ENCODE data around the gene HINT3.
A peak's percentile ranks its signal among the peaks of the same experiment; 100 is the strongest.
"Not testable (repeated sequence)": the region's sequence is repeated elsewhere in the genome, so short reads cannot be mapped to it uniquely, and the experiment has no call there.

Gene HINT3

GRCh38 chr6:125940247-125941041 lies 16.1 kb upstream of the HINT3 start:
- DNase-seq: no peak

DNA sequence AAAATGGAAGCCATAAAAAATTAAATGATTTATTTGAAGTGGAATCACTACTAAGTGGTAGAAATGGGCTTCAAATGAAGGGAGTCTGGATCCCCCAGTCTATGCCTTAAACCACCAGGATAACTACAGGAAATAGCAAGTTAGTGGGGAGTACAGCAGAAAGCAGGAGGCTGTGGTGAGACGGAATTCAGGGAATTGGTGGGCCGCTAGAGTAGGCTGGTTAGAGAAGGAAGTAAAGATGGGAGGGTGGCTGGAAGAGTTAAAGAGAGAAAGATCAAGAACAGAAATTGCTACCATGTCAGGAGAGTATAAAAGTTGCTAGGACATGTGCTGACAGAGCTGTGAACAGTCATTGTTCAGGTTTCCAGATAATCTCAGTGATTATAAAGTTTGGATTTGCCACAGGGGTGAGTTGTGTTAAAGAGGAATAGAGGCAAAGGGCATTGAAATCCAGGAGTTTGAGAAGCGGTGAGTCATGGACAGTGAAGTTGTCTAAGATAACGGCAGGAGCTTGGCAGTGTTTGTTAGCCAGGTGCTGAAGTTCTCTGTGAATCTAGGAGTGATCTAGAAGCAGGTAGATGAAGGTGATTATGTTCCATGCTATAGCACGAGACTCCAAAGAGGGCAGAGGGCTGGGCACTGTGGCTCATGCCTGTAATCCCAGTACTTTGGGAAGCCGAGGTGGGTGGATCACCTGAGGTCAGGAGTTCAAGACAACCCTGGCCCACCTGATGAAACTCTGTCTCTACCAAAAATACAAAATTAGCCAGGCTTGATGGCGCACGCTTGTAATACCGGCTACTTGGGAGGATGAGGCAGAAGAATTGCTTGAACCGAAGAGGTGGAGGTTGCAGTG lies 13.7 kb upstream of the HINT3 start:
- no peak for DNase-seq

GRCh38 chr6:125943528-125944433 lies 12.8 kb upstream of the HINT3 start:
- no peak for DNase-seq

GRCh38 chr6:125944434-125944816 lies 12.1 kb upstream of the HINT3 start:
- peak in 1 of 3 experiments; percentile 24 for DNase-seq

GRCh38 chr6:125944896-125945295 lies 11.7 kb upstream of the HINT3 start:
- DNase-seq: no peak

DNA sequence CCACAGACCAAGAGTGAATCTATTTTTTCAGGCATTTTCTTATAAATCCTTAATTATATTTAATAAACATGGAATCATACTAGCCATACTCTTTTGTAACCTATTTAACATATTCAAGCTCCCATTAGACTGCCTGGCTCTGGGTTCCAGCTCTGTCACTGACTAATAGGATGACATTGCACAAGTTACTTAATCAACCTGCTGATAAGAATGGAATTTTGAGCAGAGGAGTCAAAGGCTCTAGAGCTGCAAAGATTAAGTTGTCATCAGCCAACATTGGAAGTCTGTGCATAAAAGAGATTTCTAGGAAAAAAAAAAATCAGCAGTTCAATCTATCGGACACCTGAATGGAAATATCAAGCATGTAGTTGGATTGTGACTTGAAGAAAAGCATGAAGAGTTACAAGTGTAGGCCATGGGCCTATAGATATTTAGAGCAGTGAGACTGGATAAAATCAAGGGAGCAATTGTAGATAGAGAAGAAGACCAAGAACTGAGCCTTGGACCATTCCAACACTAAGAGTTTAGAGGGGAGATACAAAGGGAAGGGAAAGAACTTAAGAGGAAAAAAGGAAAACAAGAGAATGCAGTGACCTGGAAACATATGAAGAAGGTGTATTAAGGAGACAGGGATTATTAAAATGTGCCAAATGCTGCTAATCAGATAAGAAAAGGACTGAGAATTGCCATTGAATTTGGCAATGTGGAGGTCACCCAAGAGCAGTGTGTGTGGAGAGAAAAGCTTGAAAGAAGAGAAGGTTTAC lies 11.0 kb upstream of the HINT3 start:
- DNase-seq: no peak

- no peak for DNase-seq
These were observed 9.0 kb upstream of the HINT3 start for GRCh38 chr6:125947615-125948014.

- DNase-seq: no peak
These were observed 8.1 kb upstream of the HINT3 start for GRCh38 chr6:125948455-125948854.

DNA sequence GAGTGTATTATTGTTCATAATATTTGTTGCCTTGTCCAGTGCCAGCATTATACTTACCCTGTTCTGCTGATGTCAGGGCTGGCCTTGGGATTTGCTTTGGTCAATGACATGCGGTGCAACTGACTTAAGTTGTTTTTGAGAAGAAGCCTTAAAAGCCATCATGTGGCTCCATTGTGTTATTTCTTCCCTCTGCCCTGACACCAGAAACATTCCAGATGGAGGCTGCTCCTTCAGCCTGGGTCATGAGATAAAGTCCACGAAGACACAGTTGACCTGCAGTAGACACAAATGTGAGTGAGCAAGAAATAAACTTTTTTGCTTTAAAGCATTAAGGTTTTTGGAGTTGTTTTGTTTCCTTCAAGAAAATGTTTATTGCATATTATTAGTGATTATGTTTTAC lies 7.5 kb upstream of the HINT3 start:
- DNase-seq: no peak

DNA sequence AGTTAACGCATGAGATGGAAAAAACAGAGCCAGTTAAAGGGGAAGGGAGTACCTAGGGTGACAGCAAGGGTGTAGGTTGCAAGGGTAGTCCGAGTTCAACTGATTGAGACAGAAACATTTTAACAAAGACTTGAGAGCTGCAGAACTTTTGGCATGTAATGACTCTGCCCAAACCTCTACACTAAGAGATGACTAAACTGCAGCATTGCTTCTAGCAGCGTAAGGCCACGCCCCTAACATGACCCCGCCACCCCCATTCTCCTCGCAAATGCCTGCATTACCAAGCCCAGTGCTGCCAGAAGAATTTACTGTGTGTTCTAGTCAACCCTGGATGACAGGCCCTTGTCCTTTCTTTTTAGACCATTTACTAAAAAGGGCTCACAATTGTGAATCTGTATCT lies 6.3 kb upstream of the HINT3 start:
- no peak for DNase-seq

DNA sequence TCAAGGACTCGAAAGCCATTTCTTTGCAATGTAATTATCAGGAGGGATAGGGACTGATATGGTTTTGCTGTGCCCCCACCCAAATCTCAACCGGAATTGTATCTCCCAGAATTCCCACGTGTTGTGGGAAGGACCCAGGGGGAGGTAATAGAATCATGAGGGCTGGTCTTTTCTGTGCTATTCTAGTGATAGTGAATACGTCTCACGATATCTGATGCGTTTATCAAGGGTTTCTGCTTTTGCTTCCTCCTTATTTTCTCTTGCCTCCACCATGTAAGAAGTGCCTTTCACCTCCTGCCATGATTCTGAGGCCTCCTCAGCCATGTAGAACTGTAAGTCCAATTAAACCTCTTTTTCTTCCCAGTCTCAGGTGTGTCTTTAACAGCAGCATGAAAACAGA lies 5.9 kb upstream of the HINT3 start:
- not testable (repeated sequence) for DNase-seq

DNA sequence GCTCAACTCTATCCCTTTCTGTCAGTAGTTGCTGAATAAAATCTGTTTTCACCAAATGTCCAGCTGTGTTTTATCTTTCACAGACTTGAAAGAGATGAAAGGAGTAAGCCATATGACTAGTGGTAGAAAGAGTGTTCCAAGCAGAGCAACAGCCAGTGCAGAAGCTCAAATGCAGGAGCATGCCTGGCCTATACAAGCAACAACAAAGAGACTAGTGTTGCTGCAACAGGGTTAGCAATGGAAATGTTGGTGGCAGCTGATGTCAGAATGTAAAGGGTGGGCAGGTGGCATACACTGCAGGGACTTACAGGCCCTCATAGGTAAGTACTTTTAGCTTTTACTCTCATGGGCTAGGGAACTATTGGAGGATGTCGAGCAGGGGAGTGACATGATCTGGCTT lies 5.2 kb upstream of the HINT3 start:
- no peak for DNase-seq

DNA sequence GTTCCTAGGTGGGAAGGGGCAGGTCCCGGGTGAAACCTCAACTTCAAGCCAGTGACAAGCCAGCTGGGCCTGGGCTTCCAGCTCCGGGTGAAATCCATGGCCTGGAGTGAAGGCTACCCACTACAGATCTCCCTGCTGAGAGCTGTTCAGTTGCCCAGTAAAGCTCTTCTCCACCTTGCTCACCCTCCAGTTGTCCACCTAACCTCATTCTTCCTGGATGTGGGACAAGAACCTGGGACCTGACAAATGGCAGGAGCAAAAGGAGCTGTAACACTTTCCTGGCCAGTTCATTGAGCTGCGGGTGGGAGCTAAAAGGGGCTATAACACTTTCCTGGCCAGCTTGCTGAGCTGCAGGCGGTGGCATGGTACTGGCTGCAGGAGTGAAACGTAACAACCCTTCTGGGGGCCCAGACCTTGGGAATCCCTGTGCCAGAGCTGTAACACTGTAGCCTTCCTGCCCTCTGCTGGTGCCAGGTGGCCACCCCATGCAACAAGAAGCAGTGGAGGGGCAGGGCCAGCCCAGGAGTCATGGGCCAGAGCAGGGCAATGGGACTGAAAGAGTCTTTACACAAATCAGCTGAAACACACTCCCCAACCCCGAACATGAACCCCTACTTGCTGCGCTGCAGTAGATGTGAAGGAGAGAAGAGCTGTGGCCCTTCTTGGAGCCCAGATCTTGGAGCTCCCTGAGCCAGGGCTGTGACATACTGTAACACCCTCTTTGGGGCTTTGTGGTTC lies 3.6 kb upstream of the HINT3 start:
- DNase-seq: peak in 2 of 3 experiments; percentile 58 to 67

DNA sequence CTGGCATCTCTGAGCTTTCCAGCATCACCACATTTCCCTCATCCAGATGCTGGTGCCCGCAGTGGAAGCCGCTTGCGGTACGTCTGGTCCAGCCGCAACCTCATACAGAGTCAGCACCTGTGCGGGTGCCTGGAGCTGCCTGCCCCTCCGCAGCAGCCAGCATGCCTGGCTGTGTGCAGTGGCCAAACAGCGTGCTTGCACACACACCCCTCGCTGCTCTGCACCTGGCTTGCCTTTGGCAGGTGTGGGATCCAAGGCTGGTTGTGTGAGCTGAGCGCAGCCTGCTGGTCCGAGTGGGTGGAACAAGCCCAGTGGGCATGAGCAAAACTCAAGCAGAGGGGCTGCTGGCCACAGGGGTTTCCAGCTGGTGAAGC lies 3.1 kb upstream of the HINT3 start:
- DNase-seq: peak in 2 of 3 experiments; percentile 81 to 92

GRCh38 chr6:125954735-125955339 lies 1.7 kb upstream of the HINT3 start:
- no peak for DNase-seq

- DNase-seq: no peak
These were observed 597 bp upstream of the HINT3 start for GRCh38 chr6:125955973-125956372.

DNA sequence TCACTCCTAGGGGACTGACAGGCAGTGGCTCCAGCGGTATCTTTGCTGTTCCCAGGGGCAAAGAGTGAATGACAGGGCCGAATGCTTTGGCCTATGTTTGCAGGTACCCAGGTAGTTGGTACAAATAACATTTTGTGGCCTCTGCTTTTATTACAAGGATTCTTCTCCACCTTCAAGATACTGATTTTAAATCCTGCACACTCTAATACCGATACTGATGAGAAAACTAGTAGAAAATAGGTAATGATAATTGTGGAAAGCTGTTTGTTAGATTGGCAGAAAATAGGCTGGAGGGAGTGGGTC lies 772 bp downstream of the HINT3 start:
- DNase-seq: no peak

DNA sequence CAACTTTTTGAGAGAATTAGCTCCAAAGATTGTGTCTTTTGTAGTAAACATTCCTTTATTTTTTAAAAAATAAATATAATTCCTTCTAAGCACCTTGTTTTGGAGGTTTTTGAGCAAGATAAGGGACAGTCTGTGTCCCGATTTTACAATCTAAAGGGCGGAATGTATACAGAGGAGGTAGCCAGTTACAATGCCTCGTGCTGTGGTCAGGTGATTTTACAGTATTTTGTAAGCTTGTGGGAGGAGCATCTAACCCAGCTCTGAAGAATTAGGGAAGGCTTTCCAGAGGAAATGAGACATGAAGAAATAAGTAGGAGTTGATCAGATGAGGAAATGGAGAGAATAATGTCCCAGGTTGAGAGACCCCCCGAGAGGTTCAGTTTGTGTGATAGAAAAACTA lies 1.3 kb downstream of the HINT3 start:
- peak in 1 of 3 experiments; percentile 4 for DNase-seq

DNA sequence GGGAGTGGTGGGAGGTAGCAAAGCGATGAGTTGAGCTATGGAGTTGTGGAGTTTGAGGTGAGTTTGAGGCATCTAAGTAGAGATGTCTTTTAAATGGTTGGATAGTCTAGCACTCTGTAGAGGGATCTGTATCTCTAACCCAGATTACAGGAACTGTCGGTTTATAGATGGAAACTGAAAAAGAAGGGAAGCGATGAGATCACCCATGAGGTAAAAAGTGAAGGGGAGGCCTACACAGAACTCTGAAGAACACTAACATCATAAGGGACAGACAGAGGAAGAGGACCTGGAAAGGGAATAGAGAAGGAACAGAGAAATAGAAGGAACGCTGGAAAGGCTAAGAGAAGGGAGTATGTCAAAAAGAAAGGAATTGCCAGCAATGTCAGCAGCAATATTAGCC lies 2.5 kb downstream of the HINT3 start:
- no peak for DNase-seq

DNA sequence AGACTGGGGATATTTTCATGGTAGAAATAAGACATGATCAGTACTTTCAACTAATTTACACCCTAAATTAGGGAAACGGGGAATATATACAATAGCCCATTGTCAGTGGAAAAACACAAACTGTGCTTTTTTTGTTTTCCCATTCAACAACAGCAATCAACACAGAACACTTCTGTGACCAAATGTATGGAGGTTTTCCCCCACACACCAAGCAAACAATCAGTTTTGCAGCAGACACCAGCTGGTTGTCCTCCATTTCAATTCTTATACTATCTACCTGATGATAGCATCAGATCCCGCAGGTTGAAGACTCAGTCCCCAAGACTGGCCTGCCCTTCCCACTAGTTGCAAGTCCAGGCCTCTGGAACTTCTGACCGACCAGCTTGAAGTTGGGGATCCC lies 4.5 kb downstream of the HINT3 start:
- no peak for DNase-seq

GRCh38 chr6:125962900-125963497 lies 6.4 kb downstream of the HINT3 start:
- no peak for DNase-seq
